GM21526 (cell line): ENCODE data around the gene XPA.
"Not testable (repeated sequence)": the region's sequence is repeated elsewhere in the genome, so short reads cannot be mapped to it uniquely, and the experiment has no call there.

Source experiments
- ATAC-seq: cut with Tn5 transposase; IDR thresholded peaks from one replicate; pipeline ENCODE4 v1.9.1; 2021; ENCODE audit warnings: moderate library complexity; ENCODE audit not compliant: unreplicated experiment, low FRiP score

Gene XPA

GRCh38 chr9:97704345-97704677 is 7.2 kb upstream of the XPA start:
- ATAC-seq: no peak

GRCh38 chr9:97703437-97704344 is 6.6 kb upstream of the XPA start:
- ATAC-seq: no peak

GRCh38 chr9:97699824-97700223 is 2.7 kb upstream of the XPA start:
- ATAC-seq: not testable (repeated sequence)

GRCh38 chr9:97699281-97699680 is 2.1 kb upstream of the XPA start:
- not testable (repeated sequence) for ATAC-seq

- no peak for ATAC-seq
These were observed 1.7 kb upstream of the XPA start for GRCh38 chr9:97698865-97699264.

GRCh38 chr9:97697837-97698236 is 697 bp upstream of the XPA start:
- ATAC-seq: no peak

- no peak for ATAC-seq
These were observed 941 bp downstream of the XPA start for GRCh38 chr9:97695995-97696802.

GRCh38 chr9:97695390-97695789 is 1.8 kb downstream of the XPA start:
- ATAC-seq: no peak

- no peak for ATAC-seq
These were observed 2.4 kb downstream of the XPA start for GRCh38 chr9:97694769-97695168.

GRCh38 chr9:97689401-97690180 is 7.5 kb downstream of the XPA start:
- no peak for ATAC-seq

GRCh38 chr9:97688654-97689053 is 8.5 kb downstream of the XPA start:
- ATAC-seq: no peak

- no peak for ATAC-seq
These were observed 14.9 kb downstream of the XPA start for GRCh38 chr9:97682242-97682641.

GRCh38 chr9:97675655-97676054 is 21.5 kb downstream of the XPA start:
- no peak for ATAC-seq

GRCh38 chr9:97673922-97674321 is 23.2 kb downstream of the XPA start:
- no peak for ATAC-seq

GRCh38 chr9:97672403-97672802 is 24.7 kb downstream of the XPA start:
- no peak for ATAC-seq

GRCh38 chr9:97670586-97670985 is 26.6 kb downstream of the XPA start:
- no peak for ATAC-seq

GRCh38 chr9:97668485-97668884 is 28.7 kb downstream of the XPA start:
- ATAC-seq: no peak

- no peak for ATAC-seq
These were observed 30.0 kb downstream of the XPA start for GRCh38 chr9:97666907-97667686.

GRCh38 chr9:97665742-97666141 is 31.4 kb downstream of the XPA start:
- ATAC-seq: no peak

GRCh38 chr9:97660847-97661246 is 36.3 kb downstream of the XPA start:
- no peak for ATAC-seq
